WTC11 (cell line): ENCODE results near the gene MAP7D1. TPM values are rescaled to one million over a fixed set of nuclear protein-coding genes. Genes with fewer than 3 reads are reported as not detected.

Source experiments
- ATAC-seq: fragments of 200-7000 bp; cut with Tn5 transposase; 2 replicates; pipeline ENCODE4 v1.10.0; 2021; ENCODE audit warnings: mild to moderate bottlenecking, moderate library complexity
- CTCF ChIA-PET: fragments of 300-600 bp; sonication (Branson Sonifier 250); formaldehyde crosslinking; loops from one replicate; lab custom pipeline; 2021; ENCODE audit warnings: antibody characterized with exemption; lab: Charles Lee
- POLR2A ChIA-PET: fragments of 350-600 bp; sonication (Branson Sonifier 250); formaldehyde crosslinking; loops from one replicate; lab custom pipeline; 2021; ENCODE audit warnings: antibody characterized with exemption; lab: Charles Lee
- DNase-seq: peaks from one replicate; pipeline ENCODE4 v3.0.0; 2021; ENCODE audit warnings: low spot score
- H3K27ac Mint-ChIP-seq: 2 replicates; pipeline ENCODE4 v1.8.0; 2021; ENCODE audit warnings: mixed read lengths
- H3K27me3 Mint-ChIP-seq: 2 replicates; pipeline ENCODE4 v1.8.0; 2021; ENCODE audit warnings: low read depth, mild to moderate bottlenecking, moderate library complexity, mixed read lengths
- H3K36me3 Mint-ChIP-seq: 2 replicates; pipeline ENCODE4 v1.8.0; 2021; ENCODE audit warnings: mixed read lengths
- H3K4me1 Mint-ChIP-seq: 2 replicates; pipeline ENCODE4 v1.8.0; 2022; ENCODE audit warnings: mixed read lengths
- H3K4me3 Mint-ChIP-seq: 2 replicates; pipeline ENCODE4 v1.8.0; 2021; ENCODE audit warnings: mild to moderate bottlenecking, moderate library complexity, mixed read lengths
- H3K9me3 Mint-ChIP-seq: 2 replicates; pipeline ENCODE4 v1.8.0; 2021; ENCODE audit warnings: mixed read lengths
- AR ChIP-seq: fragments of 250-450 bp; sonication (Bioruptor Pico); IDR thresholded peaks from 2 replicates; pipeline ENCODE4 v1.9.0; 2021; ENCODE audit warnings: mild to moderate bottlenecking
- ARID4B ChIP-seq: sonication (generic); formaldehyde crosslinking; IDR thresholded peaks from 2 replicates; pipeline ENCODE4 v1.8.0; 2023; ENCODE audit warnings: missing genetic modification reagents, mild to moderate bottlenecking, borderline replicate concordance
- ATF6 ChIP-seq: sonication (generic); formaldehyde crosslinking; IDR thresholded peaks from 2 replicates; pipeline ENCODE4 v1.8.1; 2023; ENCODE audit warnings: mild to moderate bottlenecking, missing genetic modification reagents
- CREB1 ChIP-seq: sonication (generic); formaldehyde crosslinking; IDR thresholded peaks from 2 replicates; pipeline ENCODE4 v1.8.0; 2023; ENCODE audit warnings: mild to moderate bottlenecking, missing genetic modification reagents
- ESRRA ChIP-seq: sonication (generic); formaldehyde crosslinking; IDR thresholded peaks from 2 replicates; pipeline ENCODE4 v1.8.1; 2022; ENCODE audit warnings: mild to moderate bottlenecking, missing genetic modification reagents, borderline replicate concordance
- ETV6 ChIP-seq: sonication (generic); formaldehyde crosslinking; IDR thresholded peaks from 2 replicates; pipeline ENCODE4 v1.8.1; 2022; ENCODE audit warnings: mild to moderate bottlenecking, missing genetic modification reagents
- FOXJ3 ChIP-seq: sonication (generic); formaldehyde crosslinking; IDR thresholded peaks from 2 replicates; pipeline ENCODE4 v1.9.0; 2021; ENCODE audit warnings: missing genetic modification reagents, mild to moderate bottlenecking, borderline replicate concordance
- FOXK1 ChIP-seq: sonication (generic); formaldehyde crosslinking; IDR thresholded peaks from 2 replicates; pipeline ENCODE4 v1.8.0; 2022; ENCODE audit warnings: mild to moderate bottlenecking, moderate library complexity, missing genetic modification reagents
- FOXP1 ChIP-seq: sonication (generic); formaldehyde crosslinking; IDR thresholded peaks from 2 replicates; pipeline ENCODE4 v1.8.0; 2022; ENCODE audit warnings: missing genetic modification reagents, mild to moderate bottlenecking, moderate library complexity, borderline replicate concordance
- FOXP4 ChIP-seq: sonication (generic); formaldehyde crosslinking; IDR thresholded peaks from 2 replicates; pipeline ENCODE4 v1.8.0; 2022; ENCODE audit warnings: mild to moderate bottlenecking, missing genetic modification reagents
- IRF1 ChIP-seq: sonication (generic); formaldehyde crosslinking; IDR thresholded peaks from 2 replicates; pipeline ENCODE4 v1.8.0; 2023; ENCODE audit warnings: missing genetic modification reagents
- MYBL2 ChIP-seq: sonication (generic); formaldehyde crosslinking; IDR thresholded peaks from 2 replicates; pipeline ENCODE4 v1.8.1; 2023; ENCODE audit warnings: mild to moderate bottlenecking, moderate library complexity, missing genetic modification reagents
- NR2C2 ChIP-seq: sonication (generic); formaldehyde crosslinking; IDR thresholded peaks from 2 replicates; pipeline ENCODE4 v1.8.0; 2022; ENCODE audit warnings: mild to moderate bottlenecking, missing genetic modification reagents
- TCF7 ChIP-seq: sonication (generic); formaldehyde crosslinking; IDR thresholded peaks from 2 replicates; pipeline ENCODE4 v1.8.0; 2022; ENCODE audit warnings: mild to moderate bottlenecking, low read depth, missing genetic modification reagents, moderate library complexity
- ZNF396 ChIP-seq: fragments of 250-450 bp; sonication (Bioruptor Pico); IDR thresholded peaks from 2 replicates; pipeline ENCODE4 v1.8.0; 2021; ENCODE audit warnings: mild to moderate bottlenecking, moderate library complexity, borderline replicate concordance
- ZNF416 ChIP-seq: fragments of 250-450 bp; sonication (Bioruptor Pico); IDR thresholded peaks from 2 replicates; pipeline ENCODE4 v1.9.0; 2021; ENCODE audit warnings: mild to moderate bottlenecking, inconsistent platforms
- total RNA-seq: library from RNA; stranded (reverse); gene quantifications from 3 replicates; pipeline ENCODE4 v1.2.3, GENCODE V29; 2021

MAP7D1 gene
- total RNA-seq, 1 experiment from 2014 or later, result 88.7 TPM

GRCh38 chr1:36166136-36166535 is 10.2 kb downstream of the MAP7D1 start:
- POLR2A ChIA-PET, result no interaction called here
- Mint-ChIP-seq H3K4me1 (peaks cover 14% of the 10 kb centered on the region), H3K4me3 (no peak overlapping the region)
- no peak for TF ChIP-seq ARID4B (CRISPR knock-in tag)
- TF ChIP-seq ETV6 (CRISPR knock-in tag), result no peak
- no peak for TF ChIP-seq FOXJ3 (CRISPR knock-in tag)
- TF ChIP-seq IRF1 (CRISPR knock-in tag), result no peak
- TF ChIP-seq ATF6 (CRISPR knock-in tag), result no peak
- TF ChIP-seq MYBL2, result no peak
- TF ChIP-seq, all 79 proteins: peak for 0
- no peak for DNase-seq
- no peak for ATAC-seq
- Mint-ChIP-seq H3K36me3 (peaks cover 1% of the 10 kb centered on the region), H3K27me3 (no peaks in the 10 kb centered on the region), H3K27ac (0 out of 2 replicates have a peak overlapping the region, but pooled peaks have one; percentile 40), H3K9me3 (no peaks in the 10 kb centered on the region)
- CTCF ChIA-PET, result interaction anchor here (0.6 to 1.6 kb wide), 4 partner anchors 15 to 130 kb away, joined by 3 to 5 read pairs (median 4); partner anchors contain the start of gene TRAPPC3

- H3K4me1 Mint-ChIP-seq, result peaks cover 3% of the 10 kb centered on the region
- ATAC-seq, result no peak
- no peak for DNase-seq
- H3K9me3 Mint-ChIP-seq, result no peaks in the 10 kb centered on the region
- peak overlapping the region; percentile 12 for H3K27ac Mint-ChIP-seq
- H3K4me3 Mint-ChIP-seq, result no peak overlapping the region
- H3K36me3 Mint-ChIP-seq, result peaks cover 7% of the 10 kb centered on the region
- H3K27me3 Mint-ChIP-seq, result no peaks in the 10 kb centered on the region
- ChIA-PET POLR2A (no interaction called here), CTCF (interaction anchor here (0.6 to 3.5 kb wide), 3 partner anchors 18 to 129 kb away, joined by 4 to 19 read pairs (median 5); partner anchors contain the start of gene TRAPPC3)
- TF ChIP-seq ZNF396 (CRISPR knock-in tag), result no peak
Observed at GRCh38 chr1:36166938-36167905, 11.3 kb downstream of the MAP7D1 start.

- ATAC-seq, result no peak
- POLR2A ChIA-PET, result no interaction called here
- no peaks in the 10 kb centered on the region for H3K27me3 Mint-ChIP-seq
- H3K9me3 Mint-ChIP-seq, result no peaks in the 10 kb centered on the region
- H3K36me3 Mint-ChIP-seq, result peaks cover 15% of the 10 kb centered on the region
- DNase-seq, result no peak
- H3K4me1 Mint-ChIP-seq, result no peaks in the 10 kb centered on the region
- no peak overlapping the region for H3K4me3 Mint-ChIP-seq
- TF ChIP-seq FOXK1 (CRISPR knock-in tag) (no peak), FOXP1 (CRISPR knock-in tag) (no peak), FOXJ3 (CRISPR knock-in tag) (no peak), CREB1 (CRISPR knock-in tag) (no peak), NR2C2 (no peak), AR (no peak), TCF7 (CRISPR knock-in tag) (no peak), FOXP4 (CRISPR knock-in tag) (no peak), ZNF416 (CRISPR knock-in tag) (no peak), ESRRA (CRISPR knock-in tag) (no peak), IRF1 (CRISPR knock-in tag) (no peak)
- TF ChIP-seq, all 79 proteins: peak for 0
- CTCF ChIA-PET, result interaction anchor here (0.6 to 3.5 kb wide), 3 partner anchors 7 to 48 kb away, joined by 3 to 19 read pairs (median 16); no protein-coding TSS in a partner anchor
- H3K27ac Mint-ChIP-seq, result 0 out of 2 replicates have a peak overlapping the region, but pooled peaks have one; percentile 10
Observed at GRCh38 chr1:36168514-36168913, 12.6 kb downstream of the MAP7D1 start.
